SK-N-SH treated with all-trans-retinoic acid at 6 μM for 48 hours (cell line): ENCODE measurements around the gene TMEM259.

Experiments used
- ISL1 ChIP-seq: fragments of 250-450 bp; sonication (Bioruptor Pico); IDR thresholded peaks from 2 replicates; pipeline ENCODE4 v2.1.2; 2022; ENCODE audit warnings: mild to moderate bottlenecking, moderate library complexity
- TOX ChIP-seq: fragments of 250-450 bp; sonication (Bioruptor Pico); IDR thresholded peaks from 2 replicates; pipeline ENCODE4 v1.8.0; 2021; ENCODE audit warnings: mild to moderate bottlenecking, moderate library complexity, borderline replicate concordance
- ZFP3 ChIP-seq: fragments of 250-450 bp; sonication (Bioruptor Pico); IDR thresholded peaks from 2 replicates; pipeline ENCODE4 v1.5.0; 2020; ENCODE audit warnings: mild to moderate bottlenecking, moderate library complexity
- ZNF8 ChIP-seq: fragments of 450-650 bp; formaldehyde crosslinking; IDR thresholded peaks from 2 replicates; pipeline ENCODE4 v1.5.0; 2020; ENCODE audit warnings: mild to moderate bottlenecking, moderate library complexity
- TF ChIP-seq, protein P1 (sequence below): fragments of 250-450 bp; sonication (Bioruptor Pico); IDR thresholded peaks from 2 replicates; pipeline ENCODE4 v1.5.1; 2020; ENCODE audit warnings: low read depth, mild to moderate bottlenecking, moderate library complexity

GRCh38 chr19:1053176-1054101 lies 32.5 kb upstream of the TMEM259 start:
- no peak for TF ChIP-seq ISL1
- no peak for TF ChIP-seq TOX (CRISPR knock-in tag)
- TF ChIP-seq ZNF8 (CRISPR knock-in tag), result no peak
- TF ChIP-seq ZFP3 (CRISPR knock-in tag), result no peak
- TF ChIP-seq, protein P1, sequence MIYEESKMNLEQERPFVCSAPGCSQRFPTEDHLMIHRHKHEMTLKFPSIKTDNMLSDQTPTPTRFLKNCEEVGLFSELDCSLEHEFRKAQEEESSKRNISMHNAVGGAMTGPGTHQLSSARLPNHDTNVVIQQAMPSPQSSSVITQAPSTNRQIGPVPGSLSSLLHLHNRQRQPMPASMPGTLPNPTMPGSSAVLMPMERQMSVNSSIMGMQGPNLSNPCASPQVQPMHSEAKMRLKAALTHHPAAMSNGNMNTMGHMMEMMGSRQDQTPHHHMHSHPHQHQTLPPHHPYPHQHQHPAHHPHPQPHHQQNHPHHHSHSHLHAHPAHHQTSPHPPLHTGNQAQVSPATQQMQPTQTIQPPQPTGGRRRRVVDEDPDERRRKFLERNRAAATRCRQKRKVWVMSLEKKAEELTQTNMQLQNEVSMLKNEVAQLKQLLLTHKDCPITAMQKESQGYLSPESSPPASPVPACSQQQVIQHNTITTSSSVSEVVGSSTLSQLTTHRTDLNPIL (CRISPR knock-in tag), result no peak
